Stimulated activated CD4-positive, alpha-beta T cell treated with anti-CD3 and anti-CD28 coated beads, Interleukin-1b, Interleukin-23, amount 100 ng/mL, for 48 hours (primary cell): Measurements from ENCODE around the gene SPSB3.

Experiments used
- DNase-seq: peaks from one replicate; pipeline ENCODE4 v3.0.0-alpha.2; 2020

The SPSB3 gene

GRCh38 chr16:1782408-1783264 is at the start of gene SPSB3, which contains the start of gene NUBP2:
Gene SPSB3, minus strand, starts transcription at chr16:1782571. Its CDS starts 1,088 bp downstream, at chr16:1781483.
Gene NUBP2, plus strand, starts transcription at chr16:1782960. Its CDS starts 61 bp downstream, at chr16:1783021.
- peak; percentile 100 for DNase-seq

DNA sequence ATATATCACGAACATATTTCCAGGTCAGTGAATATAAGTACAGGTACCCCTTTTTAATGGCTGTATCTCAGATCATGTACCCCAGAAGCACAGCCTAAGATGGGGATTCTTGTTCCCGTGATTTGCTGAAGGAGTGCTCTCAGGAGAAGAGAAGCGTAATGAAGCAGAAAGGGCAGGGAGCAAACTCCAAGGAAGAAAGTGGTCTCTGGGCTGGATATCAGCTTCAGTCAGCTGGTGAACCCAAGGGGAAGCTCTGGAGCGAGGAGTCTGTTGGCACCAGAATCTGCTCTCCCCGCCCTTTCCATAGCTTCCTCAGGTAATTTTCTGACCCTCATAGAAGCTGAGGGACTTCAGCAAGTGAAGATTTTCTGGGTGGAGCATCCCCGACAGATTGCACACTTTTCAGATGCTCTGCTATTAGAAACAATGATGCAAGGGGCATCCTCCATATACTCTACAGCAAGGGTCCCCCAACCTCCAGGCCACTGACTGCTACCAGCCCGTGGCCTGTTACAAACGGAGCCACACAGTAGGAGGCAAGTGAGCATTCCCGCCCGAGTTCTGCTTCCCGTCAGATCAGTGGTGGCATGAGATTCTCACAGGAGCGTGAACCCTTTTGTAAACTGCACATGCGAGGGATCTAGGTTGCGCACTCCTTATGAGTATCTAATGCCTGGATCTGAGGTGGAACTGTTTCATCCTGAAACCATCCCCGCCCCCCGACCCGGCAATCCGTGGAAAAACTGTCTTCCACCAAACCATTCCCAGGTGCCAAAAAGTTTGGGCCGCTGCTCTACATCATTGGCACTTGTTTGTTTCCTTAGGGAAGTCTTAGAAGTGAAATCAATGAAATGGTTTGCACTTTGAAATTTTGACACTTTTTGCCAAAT is 49.1 kb upstream of the SPSB3 start:
- no peak for DNase-seq

DNA sequence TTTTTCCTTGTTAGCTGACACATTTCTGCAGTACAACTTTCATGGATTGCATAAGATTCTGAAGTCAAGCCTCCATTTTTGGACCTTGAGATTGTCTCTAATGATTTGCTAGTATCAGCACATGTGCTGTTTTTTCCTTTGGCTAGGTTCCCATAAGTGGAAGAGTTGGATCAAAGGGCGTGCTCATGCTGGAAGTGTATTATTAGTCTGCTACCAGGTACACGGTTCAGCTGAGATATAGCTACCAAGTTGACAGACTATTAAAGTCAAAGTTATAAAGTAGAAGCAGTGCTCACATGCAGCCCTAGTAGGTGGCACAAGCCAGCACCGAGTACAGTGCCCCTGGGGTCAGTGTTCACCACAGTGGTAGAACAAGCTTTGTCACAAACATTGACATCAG is 47.8 kb upstream of the SPSB3 start:
- no peak for DNase-seq

DNA sequence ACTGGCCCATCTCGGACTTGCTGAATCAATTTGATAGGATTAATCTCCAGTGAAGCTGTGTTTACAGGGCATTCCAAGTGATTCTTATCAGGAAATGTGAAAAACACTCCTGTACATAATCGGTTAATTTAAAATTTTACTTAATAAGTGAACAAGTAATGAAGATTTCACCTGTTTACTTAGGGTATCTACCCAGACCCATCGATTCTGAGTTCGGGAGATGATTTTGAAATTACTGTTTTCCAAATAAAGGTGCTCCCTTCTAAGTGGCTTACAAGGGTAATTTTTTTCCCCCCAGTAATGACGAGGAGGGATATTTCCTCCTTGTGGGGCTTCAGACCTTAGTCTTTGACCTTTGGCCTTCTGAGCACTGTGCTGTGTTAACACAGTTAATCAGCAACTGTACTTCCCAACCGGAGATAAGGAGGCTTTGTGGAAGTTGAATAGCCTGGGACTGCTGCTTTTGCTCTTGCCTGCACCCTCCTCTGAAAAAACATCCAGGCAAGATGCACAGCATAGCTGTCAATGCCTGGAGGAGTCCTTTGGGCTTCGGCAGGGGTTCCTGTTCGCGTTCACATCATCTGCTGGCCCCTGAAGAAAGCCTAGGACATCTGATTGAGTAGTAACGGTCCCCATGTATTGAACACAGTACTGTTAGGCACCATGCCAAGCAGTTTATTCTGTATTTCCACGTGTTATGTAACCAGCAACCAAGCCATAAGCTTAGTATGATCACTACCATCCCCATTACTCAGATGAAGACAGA is 46.5 kb upstream of the SPSB3 start:
- no peak for DNase-seq

- DNase-seq = peak; percentile 90
These were observed 44.6 kb upstream of the SPSB3 start, which contains the start of the genes FAHD1 and HAGH for GRCh38 chr16:1826691-1827573. Gene FAHD1, plus strand, starts transcription at chr16:1827206. Its CDS starts 33 bp downstream, at chr16:1827239. Gene HAGH, minus strand, starts transcription at chr16:1826825. Its CDS starts 38 bp downstream, at chr16:1826787.

GRCh38 chr16:1825864-1826690 is 43.7 kb upstream of the SPSB3 start:
- peak; percentile 67 for DNase-seq

DNA sequence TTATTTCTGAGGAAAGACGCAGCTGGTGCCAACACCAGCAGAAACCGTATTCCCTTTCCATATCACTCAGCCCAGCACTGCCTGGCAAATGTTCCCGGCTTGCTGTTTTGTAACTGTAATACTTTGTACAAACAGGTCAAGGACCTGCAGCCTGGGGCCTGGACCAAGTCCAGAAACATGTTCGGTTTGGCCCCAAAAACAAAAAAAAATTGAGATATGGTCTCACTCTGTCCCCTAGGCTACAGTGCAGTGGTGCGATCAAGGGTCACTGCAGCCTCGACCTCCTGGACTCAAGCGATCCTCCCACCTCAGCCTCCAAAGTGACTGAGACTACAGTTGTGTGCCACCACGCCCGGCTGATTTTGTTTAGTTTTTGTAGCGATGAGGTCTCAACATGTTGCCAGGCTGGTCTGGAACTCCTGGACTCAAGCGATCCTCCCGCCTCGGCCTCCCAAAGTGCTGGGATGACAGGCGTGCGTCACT is 43.1 kb upstream of the SPSB3 start:
- DNase-seq = no peak

DNA sequence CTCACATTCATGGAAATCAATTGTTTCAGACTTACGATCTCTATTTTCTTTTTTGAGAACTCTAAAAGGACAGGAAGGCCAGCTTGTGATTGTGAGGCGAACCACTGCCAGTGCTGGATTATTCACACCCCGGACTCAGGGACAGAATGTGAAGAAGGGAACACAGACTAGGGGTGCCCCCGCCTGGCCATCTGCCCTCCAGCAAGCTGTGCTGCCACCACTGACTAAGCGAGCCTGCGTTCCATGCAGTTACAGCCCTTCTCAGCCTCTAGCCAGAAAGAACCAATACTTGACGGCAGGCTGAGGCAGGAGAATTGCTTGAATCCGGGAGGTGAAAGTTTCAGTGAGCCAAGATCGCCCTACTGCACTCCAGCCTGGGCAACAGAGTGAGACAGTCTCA is 41.5 kb upstream of the SPSB3 start:
- DNase-seq = peak; percentile 23

- DNase-seq = no peak
These were observed 40.4 kb upstream of the SPSB3 start for GRCh38 chr16:1822801-1823200.

- no peak for DNase-seq
These were observed 39.7 kb upstream of the SPSB3 start for GRCh38 chr16:1821861-1822611.

GRCh38 chr16:1820946-1821290 is 38.5 kb upstream of the SPSB3 start:
- DNase-seq = no peak

- DNase-seq = no peak
These were observed 38.0 kb upstream of the SPSB3 start for GRCh38 chr16:1820096-1820945.

GRCh38 chr16:1819611-1820010 is 37.2 kb upstream of the SPSB3 start:
- DNase-seq = no peak

DNA sequence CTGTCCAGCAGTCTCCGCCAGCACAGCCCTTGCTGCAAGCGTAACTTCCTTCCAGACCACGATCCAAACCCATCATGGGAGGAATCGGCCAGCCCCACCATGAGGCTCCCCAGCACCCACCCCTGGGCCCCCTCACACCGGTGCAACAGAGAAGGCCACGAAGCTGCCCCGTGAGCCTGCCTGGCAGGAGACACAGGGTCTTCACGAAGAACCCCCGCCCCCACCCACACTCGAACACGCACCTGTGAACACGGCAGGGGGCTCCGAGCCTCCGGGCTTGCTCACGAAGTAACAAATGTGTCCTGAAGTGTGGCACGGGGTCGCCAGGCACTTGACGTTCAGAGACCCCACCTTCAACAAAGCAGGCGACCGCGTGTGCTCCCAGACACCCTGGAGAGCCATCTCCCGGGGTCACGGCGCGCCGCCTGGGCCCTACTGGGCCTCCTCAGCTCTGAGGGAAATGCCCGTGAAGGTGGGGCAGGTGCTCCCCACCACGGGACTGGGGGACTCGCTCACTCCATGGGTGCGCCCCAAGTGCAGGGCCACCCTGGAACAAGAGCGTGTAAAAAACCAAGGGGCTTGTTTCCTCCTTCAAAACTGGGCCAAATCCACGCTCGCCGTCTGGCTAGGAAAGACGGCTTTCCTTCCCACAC is 36.6 kb upstream of the SPSB3 start:
- DNase-seq = no peak

DNA sequence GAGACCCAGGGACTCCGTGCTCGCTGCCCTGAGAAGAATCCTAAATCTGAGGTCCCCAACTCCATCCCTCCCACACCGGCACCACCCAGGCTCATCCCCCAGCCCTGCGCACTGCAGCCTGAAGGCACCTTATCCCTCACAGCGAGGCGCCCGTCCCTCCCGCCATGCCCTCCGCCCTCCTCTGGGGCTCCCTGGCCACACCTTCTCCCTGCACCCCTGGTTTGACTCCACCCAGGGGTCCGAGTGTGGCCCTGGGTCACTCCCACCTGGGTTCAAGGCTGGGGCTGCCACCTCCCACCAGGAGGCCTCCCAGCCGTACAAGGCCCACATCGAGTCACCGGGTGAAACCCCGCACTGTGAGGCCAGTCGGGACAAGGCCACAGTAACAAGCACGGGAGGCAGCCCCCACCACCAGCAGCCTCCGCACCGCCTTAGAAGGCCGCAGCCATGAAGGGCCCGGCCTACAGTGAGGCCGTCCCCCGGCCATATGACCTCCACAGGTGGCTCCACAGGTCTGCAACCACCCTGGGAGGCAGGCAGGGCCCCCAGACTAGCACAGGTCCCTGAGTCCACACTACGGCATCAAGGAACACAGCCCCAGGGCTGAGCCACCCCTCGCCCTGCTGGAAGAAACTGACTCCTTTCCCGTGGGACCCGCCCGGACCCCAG is 36.0 kb upstream of the SPSB3 start:
- no peak for DNase-seq

- no peak for DNase-seq
These were observed 35.3 kb upstream of the SPSB3 start for GRCh38 chr16:1817716-1818115.

- DNase-seq = no peak
These were observed 34.9 kb upstream of the SPSB3 start for GRCh38 chr16:1817276-1817589.
